NCI-H510A (cell line): Measurements from ENCODE around the gene TYROBP.
"Not testable (repeated sequence)": the region's sequence is repeated elsewhere in the genome, so short reads cannot be mapped to it uniquely, and the experiment has no call there.

Experiments used
- DNase-seq: peaks from one replicate; lab custom pipeline; 2025; lab: John Stamatoyannopoulos, UW

TYROBP gene

GRCh38 chr19:35908010-35908441 lies at the start of gene TYROBP:
Gene TYROBP (minus strand): TSS chr19:35908295. CDS start chr19:35908228, 67 bp downstream.
- DNase-seq: no peak

DNA sequence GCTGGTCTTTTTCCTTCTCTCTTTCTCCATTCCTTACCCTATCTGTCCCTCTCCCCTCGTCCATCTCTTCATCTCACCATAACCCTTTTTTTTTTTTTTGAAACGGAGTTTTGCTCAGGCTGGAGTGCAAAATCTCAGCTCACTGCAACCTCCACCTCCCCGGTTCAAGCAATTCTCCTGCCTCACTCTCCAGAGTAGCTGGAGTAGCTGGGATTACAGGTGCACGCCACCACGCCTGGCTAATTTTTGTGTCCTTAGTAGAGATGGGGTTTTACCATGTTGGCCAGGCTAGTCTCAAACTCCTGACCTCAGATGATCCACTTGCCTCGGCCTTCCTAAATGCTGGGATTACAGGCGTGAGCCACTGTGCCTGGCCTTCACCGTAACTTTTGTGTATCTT lies 49.3 kb upstream of the TYROBP start:
- not testable (repeated sequence) for DNase-seq

- DNase-seq: no peak
Measured at GRCh38 chr19:35955881-35956634, 48.0 kb upstream of the TYROBP start.

DNA sequence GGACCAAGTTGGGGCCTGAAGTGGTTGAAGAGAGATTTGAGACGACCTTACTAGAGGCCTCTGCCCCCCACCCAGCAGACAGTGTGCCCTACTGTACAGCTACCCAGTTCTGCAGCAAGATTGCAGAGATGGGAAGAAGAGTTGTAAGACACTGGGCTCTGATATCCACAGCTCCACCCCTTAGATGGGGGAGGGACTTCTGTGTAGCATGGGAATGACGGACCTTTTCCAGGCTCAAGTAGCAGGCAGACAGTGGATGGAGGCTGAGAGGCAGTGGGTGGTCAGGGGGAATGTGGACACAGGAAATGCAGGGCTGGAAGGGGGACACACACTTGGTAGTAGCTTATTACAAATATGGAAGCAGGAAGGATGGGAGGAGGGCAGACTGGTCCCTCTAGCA lies 41.0 kb upstream of the TYROBP start:
- no peak for DNase-seq

DNA sequence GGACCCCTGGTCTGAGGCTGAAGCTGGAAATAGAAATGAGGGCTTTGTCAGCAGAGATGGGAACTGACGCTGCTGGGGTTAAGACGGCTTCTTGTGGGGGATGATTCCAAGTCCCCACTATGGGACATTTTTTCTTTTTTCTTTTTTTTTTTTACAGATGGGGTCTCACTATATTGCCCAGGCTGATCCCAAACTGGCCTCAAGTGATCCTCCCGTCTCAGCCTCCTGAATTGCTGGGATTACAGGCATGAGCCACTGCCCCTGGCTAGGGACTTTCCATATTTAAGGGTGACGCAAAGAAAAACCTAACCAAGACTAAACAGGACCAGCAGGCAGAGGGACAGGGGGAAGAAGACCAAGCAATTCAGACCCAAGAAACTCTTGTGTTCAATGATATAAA lies 38.1 kb upstream of the TYROBP start:
- DNase-seq: no peak

DNA sequence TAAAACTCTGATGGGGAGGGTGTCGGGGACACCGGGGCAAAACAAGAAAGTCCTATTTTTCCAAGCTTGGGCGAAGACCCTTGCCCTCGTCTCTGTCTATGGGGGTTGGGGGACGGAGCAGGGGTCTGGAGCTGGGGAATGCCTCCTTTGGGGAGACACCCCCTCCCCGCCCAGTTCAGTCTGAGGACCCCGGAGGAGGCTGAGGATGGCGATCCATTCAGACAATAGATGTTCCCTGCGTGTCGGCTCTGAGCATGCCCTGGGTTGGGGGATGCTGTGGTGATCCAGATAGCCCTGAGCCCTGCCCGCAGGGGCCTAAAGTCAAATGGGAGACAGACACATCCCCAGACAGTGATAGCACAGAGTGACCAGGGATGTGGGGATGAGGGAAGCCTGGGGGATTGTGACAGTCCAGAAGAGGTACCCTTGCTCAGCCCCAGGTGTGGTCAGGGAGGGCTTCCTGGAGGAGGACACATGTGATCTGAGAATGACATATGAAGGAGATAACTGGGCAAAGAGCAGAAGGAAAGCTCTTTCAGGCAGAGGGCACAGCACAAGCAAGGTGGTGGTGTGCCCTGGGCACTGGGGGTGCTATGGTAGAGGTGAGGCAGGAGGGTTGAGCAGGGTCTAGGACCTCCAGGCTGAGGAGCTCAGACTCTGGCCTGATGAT lies 37.2 kb upstream of the TYROBP start:
- DNase-seq: no peak

GRCh38 chr19:35944556-35944955 lies 36.5 kb upstream of the TYROBP start:
- DNase-seq: no peak

GRCh38 chr19:35943321-35944301 lies 35.5 kb upstream of the TYROBP start:
- DNase-seq: no peak

DNA sequence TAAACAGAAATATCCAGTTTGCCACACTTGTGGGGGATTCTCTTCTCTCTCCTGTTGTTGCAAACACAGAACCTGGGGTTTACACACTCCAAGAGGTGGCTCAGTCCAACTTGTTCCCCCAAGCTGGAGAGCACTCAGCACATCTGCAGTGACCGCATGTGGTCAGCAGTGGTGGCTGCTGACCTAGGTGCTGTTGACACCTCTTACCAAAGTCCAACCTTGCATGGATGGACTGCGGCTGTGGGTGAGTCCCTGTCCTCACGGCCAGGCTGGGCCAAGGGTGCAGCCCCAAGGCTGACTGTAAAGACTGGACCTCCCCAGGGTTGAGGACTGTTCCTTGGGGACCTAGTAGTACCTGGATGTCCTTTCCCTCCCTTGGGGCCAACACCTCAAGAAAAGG lies 34.1 kb upstream of the TYROBP start:
- no peak for DNase-seq

DNA sequence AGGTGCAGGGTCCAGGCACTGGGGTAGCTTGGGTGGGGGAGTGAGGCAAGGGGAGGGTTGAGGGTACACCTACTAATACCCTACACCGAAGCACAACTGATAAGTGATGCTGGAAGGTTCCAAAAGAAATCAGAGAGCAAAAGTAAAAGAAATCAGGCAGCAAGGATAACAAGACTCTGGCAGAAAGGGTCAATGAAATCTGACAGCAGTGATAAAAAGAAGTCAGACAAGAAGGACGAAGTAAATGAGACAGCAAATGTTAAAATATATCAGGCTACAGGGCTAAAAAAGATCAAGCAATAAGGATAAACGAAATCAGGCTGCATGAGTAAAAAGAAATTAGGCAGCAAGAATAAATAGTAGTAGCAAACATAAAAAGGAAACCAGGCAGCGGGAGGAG lies 32.7 kb upstream of the TYROBP start:
- no peak for DNase-seq

- no peak for DNase-seq
Measured at GRCh38 chr19:35940078-35940775, 32.1 kb upstream of the TYROBP start.

DNA sequence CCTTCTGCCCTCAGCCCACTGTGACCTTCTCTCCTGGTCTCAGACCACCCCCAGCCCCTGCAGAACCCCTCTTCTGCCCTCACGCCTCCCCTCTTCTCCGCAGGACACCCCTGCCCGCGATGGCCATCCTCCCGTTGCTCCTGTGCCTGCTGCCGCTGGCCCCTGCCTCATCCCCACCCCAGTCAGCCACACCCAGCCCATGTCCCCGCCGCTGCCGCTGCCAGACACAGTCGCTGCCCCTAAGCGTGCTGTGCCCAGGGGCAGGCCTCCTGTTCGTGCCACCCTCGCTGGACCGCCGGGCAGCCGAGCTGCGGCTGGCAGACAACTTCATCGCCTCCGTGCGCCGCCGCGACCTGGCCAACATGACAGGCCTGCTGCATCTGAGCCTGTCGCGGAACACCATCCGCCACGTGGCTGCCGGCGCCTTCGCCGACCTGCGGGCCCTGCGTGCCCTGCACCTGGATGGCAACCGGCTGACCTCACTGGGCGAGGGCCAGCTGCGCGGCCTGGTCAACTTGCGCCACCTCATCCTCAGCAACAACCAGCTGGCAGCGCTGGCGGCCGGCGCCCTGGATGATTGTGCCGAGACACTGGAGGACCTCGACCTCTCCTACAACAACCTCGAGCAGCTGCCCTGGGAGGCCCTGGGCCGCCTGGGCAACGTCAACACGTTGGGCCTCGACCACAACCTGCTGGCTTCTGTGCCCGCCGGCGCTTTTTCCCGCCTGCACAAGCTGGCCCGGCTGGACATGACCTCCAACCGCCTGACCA lies 31.4 kb upstream of the TYROBP start:
- DNase-seq: no peak

DNA sequence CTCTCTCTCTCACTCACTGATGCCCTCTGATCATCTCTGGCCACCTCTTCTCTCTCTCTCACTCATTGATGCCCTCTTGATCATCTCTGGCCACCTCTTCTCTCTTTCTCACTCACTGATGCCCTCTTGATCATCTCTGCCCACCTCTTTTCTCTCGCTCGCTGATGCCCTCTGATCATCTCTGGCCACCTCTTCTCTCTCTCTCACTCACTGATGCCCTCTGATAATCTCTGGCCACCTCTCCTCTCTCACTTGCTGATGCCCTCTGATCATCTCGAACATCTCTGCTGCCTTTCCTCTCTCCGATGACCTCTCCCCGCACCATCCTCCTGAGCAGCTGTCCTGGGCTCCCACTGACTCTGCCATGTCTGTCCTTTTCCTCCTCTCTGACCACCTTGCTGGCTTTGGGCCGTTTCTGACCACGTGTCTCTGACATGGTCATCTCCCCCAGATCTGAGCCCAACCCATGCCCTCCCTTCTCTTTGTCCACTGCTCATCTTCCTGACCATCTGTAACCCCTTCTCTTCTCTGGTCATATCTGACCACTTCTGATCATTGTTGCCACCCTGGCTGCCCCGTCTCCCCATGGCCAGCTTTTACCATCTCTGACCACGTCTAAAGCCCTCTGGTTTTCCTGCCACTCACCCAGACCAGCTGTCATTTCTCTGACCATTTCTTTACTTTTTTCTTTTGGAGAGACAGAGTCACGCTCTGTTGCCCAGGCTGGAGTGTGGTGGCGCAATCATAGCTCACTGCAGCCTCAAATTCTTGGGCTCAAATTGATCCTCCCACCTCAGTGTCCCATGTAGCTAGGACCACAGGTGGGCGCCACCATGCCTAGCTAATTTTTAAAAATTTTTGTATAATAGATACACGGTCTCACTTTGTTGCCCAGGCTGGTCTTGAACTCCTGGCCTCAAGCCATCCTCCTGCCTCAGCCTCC lies 30.5 kb upstream of the TYROBP start:
- DNase-seq: no peak

DNA sequence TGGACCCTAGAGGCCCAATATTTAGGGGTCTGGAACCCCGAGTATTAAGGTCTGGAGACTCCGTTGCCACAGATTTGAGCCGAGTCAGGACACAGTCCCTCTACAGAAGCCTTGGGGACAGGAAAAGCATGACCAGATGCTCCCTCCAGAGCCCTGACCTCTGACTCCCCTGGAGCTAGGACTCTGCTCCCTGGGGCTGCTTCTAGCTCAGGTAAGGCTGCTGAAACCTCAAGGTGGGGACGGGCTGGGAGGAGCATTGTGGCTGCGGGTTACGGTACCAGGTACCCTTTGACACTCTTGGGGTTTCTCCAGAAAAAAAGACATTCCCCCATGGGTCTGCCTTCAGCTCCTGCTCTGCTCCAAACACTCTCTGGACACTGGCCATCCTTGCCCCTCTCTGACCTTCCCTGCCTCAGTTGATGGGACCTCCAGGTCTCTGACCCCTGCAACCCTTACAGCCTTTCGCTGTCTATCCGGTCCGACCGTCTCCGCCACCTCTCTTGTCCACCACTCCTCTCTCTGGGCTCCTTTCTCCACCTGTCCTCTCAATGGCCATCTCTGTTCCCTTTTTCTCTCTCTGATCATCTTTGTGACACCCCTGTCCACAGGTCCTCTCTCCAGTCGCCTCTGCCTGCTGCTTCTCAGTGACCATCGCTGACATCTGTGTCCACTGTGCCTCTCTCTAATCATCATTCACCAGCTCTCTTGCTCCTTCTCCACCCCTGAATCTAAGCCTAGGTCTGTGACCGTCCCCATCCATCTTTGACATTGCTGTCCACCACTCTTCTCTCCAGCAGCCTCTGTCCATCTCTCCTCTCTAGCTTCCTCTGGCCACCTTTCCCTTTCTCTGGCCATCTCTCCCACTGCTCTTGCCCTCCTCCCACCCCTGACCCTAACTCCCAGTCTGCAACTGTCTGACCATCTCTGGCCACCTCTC lies 29.5 kb upstream of the TYROBP start:
- no peak for DNase-seq

DNA sequence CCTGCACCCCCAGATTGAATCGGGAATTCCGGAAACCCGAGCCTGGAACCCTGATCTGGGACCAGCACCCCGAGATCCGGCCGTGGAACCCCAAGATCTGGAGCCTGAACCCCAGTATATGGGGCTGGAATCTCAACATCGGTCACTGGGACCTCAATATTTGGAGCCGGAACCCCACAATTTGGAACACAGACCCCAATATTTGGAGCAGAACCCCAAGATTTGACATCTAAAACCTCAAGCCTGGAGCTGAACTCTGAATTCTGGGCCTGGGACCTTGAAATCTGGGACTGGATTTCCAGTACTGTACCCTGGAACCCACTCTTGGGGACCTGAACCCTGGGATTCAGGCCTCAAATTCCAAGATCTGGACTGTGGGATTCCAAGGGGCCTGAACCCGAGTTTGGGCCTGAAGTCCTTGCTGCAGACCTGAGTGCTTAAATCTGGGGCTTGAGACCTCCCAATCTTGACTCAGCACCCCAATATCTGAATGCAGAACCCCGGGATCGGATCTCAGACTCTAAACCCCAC lies 28.7 kb upstream of the TYROBP start:
- no peak for DNase-seq

GRCh38 chr19:35935911-35936737 lies 28.0 kb upstream of the TYROBP start, which contains the start of gene LRFN3:
Gene LRFN3 (plus strand): TSS chr19:35936374. CDS start chr19:35939426, 3,052 bp downstream.
- DNase-seq: peak; percentile 94

GRCh38 chr19:35932291-35932936 lies 24.3 kb upstream of the TYROBP start:
- DNase-seq: peak; percentile 9
